Measurements from ENCODE around the gene KRT32. TPM values are rescaled to one million over a fixed set of nuclear protein-coding genes. Genes with fewer than 3 reads are reported as not detected.

Gene KRT32
- total RNA-seq, 4 donors from 2014 or later = 0.61 to 12.8 (median 4.6) TPM

- WGBS, 2 donors = 53 to 57% methylated on average over 3 of the region's 3 CpGs
- no peak for TF ChIP-seq CTCF (IDR thresholded peaks at IDR 0.05)
- intact Hi-C loops (cut with DNase I) = no loop called here
- no peak overlapping the region for H3K27ac ChIP-seq
- H3K4me1 ChIP-seq = no peaks in the 10 kb centered on the region
- H3K36me3 ChIP-seq = no peaks in the 10 kb centered on the region
- peaks cover 0 to 28% (median 0%) of the 10 kb centered on the region in 4 donors for H3K27me3 ChIP-seq
- no peak overlapping the region for H3K4me3 ChIP-seq
- DNase-seq = no peak
- H3K9me3 ChIP-seq = no peaks in the 10 kb centered on the region
These were observed 22.5 kb downstream of the KRT32 start for GRCh38 chr17:41444640-41445039.

GRCh38 chr17:41444186-41444585 lies 23.0 kb downstream of the KRT32 start:
- Histone ChIP-seq H3K27me3 (peaks cover 0 to 28% (median 0%) of the 10 kb centered on the region in 4 donors), H3K4me1 (no peaks in the 10 kb centered on the region), H3K4me3 (no peak overlapping the region), H3K27ac (no peak overlapping the region), H3K9me3 (no peaks in the 10 kb centered on the region), H3K36me3 (no peaks in the 10 kb centered on the region)
- TF ChIP-seq POLR2A (IDR thresholded peaks at IDR 0.05) (no peak), CTCF (IDR thresholded peaks at IDR 0.05) (no peak)
- intact Hi-C loops (cut with DNase I) = no loop called here
- 40 to 58% methylated on average over 1 of the region's 1 CpG for WGBS, 2 donors
- no peak for DNase-seq

GRCh38 chr17:41442739-41443138 lies 24.4 kb downstream of the KRT32 start:
- Histone ChIP-seq H3K27me3 (peaks cover 0 to 28% (median 0%) of the 10 kb centered on the region in 4 donors), H3K36me3 (no peaks in the 10 kb centered on the region), H3K9me3 (no peaks in the 10 kb centered on the region), H3K4me3 (no peak overlapping the region), H3K4me1 (no peaks in the 10 kb centered on the region), H3K27ac (no peak overlapping the region)
- TF ChIP-seq POLR2A (IDR thresholded peaks at IDR 0.05) (no peak), CTCF (IDR thresholded peaks at IDR 0.05) (no peak)
- DNase-seq = no peak
- 68 to 70% methylated on average over 4 of the region's 4 CpGs for WGBS, 2 donors
- intact Hi-C loops (cut with DNase I) = no loop called here

GRCh38 chr17:41440531-41441033 lies 26.6 kb downstream of the KRT32 start, which contains the start of gene KRT38:
KRT38 (minus strand) TSS chr17:41440983; CDS start chr17:41440921, 62 bp downstream.
- intact Hi-C loops (cut with DNase I) = no loop called here
- H3K27me3 ChIP-seq = peaks cover 0 to 24% (median 0%) of the 10 kb centered on the region in 4 donors
- no peaks in the 10 kb centered on the region for H3K9me3 ChIP-seq
- WGBS, 2 donors = 90 to 100% methylated on average over 2 to 8 of the region's 10 CpGs
- H3K27ac ChIP-seq = no peak within 1 kb of the TSS
- no peaks in the 10 kb centered on the region for H3K4me1 ChIP-seq
- TF ChIP-seq CTCF (IDR thresholded peaks at IDR 0.05) = no peak
- no peak for TF ChIP-seq POLR2A (IDR thresholded peaks at IDR 0.05)
- no peaks in the 10 kb centered on the region for H3K36me3 ChIP-seq
- no peak within 1 kb of the TSS for H3K4me3 ChIP-seq
- no peak for DNase-seq

- DNase-seq = no peak
- H3K9me3 ChIP-seq = no peaks in the 10 kb centered on the region
- H3K27me3 ChIP-seq = peaks cover 0 to 13% (median 0%) of the 10 kb centered on the region in 4 donors
- H3K36me3 ChIP-seq = no peaks in the 10 kb centered on the region
- H3K4me3 ChIP-seq = no peak overlapping the region
- 83 to 91% methylated on average over 4 of the region's 5 CpGs for WGBS, 2 donors
- H3K27ac ChIP-seq = no peak overlapping the region
- TF ChIP-seq POLR2A (IDR thresholded peaks at IDR 0.05) = no peak
- TF ChIP-seq CTCF (IDR thresholded peaks at IDR 0.05) = no peak
- intact Hi-C loops (cut with DNase I) = no loop called here
- no peaks in the 10 kb centered on the region for H3K4me1 ChIP-seq
These were observed 27.8 kb downstream of the KRT32 start for GRCh38 chr17:41439375-41439774.

Measured in esophagus squamous epithelium (tissue), 5 donors.